Measurements from ENCODE around the gene RUNX3.

RUNX3 gene

DNA sequence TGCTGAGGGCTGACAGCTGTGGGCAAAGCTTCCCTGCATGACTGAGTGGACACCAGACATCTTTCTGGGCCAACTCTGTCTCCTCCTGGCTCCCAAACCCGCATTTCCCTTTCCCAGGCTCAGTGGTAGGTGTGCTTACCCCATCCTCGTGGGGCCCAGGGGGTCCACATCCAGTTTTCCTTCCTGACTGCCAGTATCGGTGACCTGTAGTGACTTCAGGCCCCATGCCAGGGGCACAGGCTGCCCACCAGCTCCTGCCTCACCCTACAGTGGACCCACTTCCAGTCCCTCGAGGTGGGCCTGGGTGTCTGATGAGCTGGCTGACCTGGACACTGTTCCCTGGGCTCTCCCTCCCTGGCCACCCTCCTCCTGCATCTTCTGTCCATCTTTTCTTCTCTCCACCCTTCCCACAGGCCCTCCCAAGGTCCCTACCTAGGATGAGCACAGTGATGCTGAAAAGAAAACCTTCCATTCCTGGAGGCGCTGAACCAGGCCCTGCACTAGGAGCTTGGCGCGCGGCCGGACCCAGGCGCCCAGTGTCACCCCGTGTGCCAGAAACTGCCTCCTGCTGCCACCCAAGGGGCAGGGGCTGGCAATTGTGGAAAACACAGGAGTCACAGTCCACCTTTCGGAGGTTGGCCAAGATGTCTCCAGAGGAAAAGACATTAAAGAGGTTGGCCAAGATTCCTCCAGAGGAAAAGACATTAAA, 67.1 kb downstream of the RUNX3 start:
- no peak for DNase-seq (ENCODE audit: low read depth in 2 of 2)

GRCh38 chr1:24861821-24862727, 68.0 kb downstream of the RUNX3 start:
- DNase-seq (ENCODE audit: low read depth in 2 of 2): no peak

DNA sequence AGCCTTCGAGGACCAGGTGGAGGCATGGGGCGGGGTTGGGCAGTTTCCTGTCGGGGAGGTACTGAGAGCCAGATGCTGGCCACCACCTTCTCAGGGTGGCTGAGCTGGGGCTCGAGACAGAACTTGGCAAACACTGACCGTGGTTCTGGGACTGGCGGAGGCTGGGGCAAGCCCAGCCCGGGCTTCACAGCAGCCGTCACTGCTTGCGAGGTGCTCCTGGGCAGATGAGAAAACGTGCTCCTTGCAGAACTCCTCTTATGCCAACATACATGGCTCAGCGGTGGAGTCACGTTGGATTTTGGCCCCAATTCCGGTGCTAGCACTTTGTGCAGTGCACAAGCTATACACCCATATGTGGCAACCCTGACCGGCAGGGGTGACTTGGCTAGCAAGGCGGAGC, 69.2 kb downstream of the RUNX3 start:
- DNase-seq (ENCODE audit: low read depth in 2 of 2): no peak

- no peak for DNase-seq (ENCODE audit: low read depth in 2 of 2)
Observed at GRCh38 chr1:24859063-24860010, 70.7 kb downstream of the RUNX3 start.

DNA sequence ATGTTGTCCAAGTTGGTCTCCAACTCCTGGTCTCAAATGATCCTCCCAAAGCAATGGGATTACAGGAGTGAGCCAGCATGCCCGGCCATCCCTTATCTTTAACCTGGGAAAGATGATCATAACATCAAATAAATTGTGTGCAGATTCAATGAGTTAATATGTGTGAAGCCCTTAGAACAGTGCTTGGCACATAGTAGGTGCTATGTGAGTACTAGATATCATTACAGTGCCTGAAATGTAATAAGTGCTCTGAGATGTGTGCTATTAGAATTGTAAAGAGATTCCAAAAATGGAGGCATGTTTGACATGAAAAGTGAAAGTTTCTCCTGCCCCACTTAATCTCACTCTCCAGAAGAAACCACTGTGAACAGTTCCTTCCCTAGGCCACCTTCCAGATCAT, 71.8 kb downstream of the RUNX3 start:
- DNase-seq (ENCODE audit: low read depth in 2 of 2): no peak

DNA sequence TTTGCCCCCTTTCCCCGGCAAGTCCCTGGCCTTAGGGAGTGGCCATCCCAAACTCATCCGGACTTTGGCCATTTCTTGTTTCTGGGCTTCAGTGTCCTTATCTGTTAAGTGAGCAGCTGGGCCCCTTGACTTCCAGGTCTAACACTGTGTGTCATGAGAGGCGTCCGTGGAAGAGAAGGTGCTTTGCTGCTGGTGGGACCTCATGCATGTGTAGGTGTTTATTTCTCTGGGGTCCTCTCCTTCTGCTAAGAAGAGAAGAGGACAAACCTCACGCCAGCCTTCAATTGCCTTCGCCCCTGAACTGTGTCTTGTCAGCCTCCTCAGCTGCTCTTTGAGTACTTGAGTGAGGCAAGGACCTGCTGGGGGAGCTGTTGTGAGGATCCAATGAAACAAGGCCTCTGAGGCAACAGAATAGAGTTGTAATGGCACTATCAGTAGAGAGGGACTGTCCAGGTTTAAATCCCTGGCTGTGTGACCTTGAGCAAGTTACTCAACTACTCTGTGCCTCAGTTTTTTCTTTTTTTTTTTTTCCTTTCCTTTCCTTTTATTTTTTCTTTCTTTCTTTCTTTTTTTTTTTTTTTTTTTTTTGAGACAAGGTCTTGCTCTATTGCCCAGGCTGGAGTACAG, 72.5 kb downstream of the RUNX3 start:
- no peak for DNase-seq (ENCODE audit: low read depth in 2 of 2)

GRCh38 chr1:24856787-24857506, 73.1 kb downstream of the RUNX3 start:
- DNase-seq (ENCODE audit: low read depth in 2 of 2): no peak

GRCh38 chr1:24855474-24855873, 74.6 kb downstream of the RUNX3 start:
- no peak for DNase-seq (ENCODE audit: low read depth in 2 of 2)

GRCh38 chr1:24853649-24854048, 76.4 kb downstream of the RUNX3 start:
- no peak for DNase-seq (ENCODE audit: low read depth in 2 of 2)

GRCh38 chr1:24850328-24850920, 79.7 kb downstream of the RUNX3 start:
- no peak for DNase-seq (ENCODE audit: low read depth in 2 of 2)

DNA sequence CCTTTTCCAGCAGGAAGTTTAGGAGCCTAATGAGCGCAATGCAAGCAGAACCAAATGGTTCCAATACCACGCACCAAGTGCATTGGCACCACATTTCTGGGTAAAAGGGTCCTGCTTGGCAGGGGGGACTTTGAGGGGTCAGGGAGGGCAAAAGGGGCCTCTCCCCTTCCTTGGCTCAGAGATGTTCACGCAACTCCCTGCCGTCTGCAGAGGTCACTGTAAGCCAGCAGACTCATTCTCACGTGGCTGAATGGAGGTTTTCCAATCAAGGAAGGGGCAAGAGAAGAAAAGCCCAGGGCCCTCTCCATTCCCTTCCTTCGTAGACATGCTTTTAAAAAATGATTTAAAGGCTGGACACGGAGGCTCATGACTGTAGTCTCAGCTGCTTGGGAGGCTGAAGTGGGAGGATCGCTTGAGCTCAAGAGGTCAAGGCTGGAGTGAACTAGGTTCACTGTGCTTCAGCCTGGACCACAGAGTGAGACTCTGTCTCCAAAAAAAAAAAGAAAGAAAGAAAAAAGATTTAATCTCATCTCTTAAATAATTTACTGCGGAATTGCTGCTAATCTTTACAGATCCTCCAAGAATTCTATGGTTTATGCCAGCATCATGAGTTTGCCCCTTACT, 80.3 kb downstream of the RUNX3 start:
- DNase-seq (ENCODE audit: low read depth in 2 of 2): no peak
